Esophagus muscularis mucosa (tissue), 4 donors: Measurements from ENCODE around the gene ERMARD. TPM values are rescaled to one million over a fixed set of nuclear protein-coding genes. Genes with fewer than 3 reads are reported as not detected.

Experiments
- DNase-seq: peaks from one replicate; pipeline ENCODE4 v3.0.0-alpha.2; 2017; ENCODE audit errors: extremely low spot score
- H3K27ac ChIP-seq, 4 donors: fragments of 200-600 bp; sonication (generic); replicated peaks in 1 of 4; 1 replicate in 3 of 4; 2 replicates in 1 of 4; pipeline ENCODE4 v1.5.1; 2016 to 2019; ENCODE audit warnings: mild to moderate bottlenecking in 1 of 4
- H3K27me3 ChIP-seq, 4 donors: fragments of 200-600 bp; sonication (generic); one replicate each; pipeline versions ENCODE4 v1.5.1 to v1.6.0; 2016 to 2019
- H3K36me3 ChIP-seq, 4 donors: fragments of 200-600 bp; sonication (generic); one replicate each; pipeline ENCODE4 v1.5.1; 2016 to 2019
- H3K4me1 ChIP-seq, 4 donors: fragments of 200-600 bp; sonication (generic); one replicate each; pipeline ENCODE4 v1.5.1; 2016 to 2019
- H3K4me3 ChIP-seq, 4 donors: fragments of 200-600 bp; sonication (generic); 1 replicate in 2 of 4; 2 replicates in 2 of 4; pipeline ENCODE4 v1.5.1; 2016 to 2019; ENCODE audit warnings: mild to moderate bottlenecking in 4 of 4, moderate library complexity in 1 of 4
- H3K9me3 ChIP-seq, 4 donors: fragments of 200-600 bp; sonication (generic); 1 replicate in 3 of 4; 2 replicates in 1 of 4; pipeline ENCODE4 v1.5.1; 2016 to 2019
- CTCF ChIP-seq, 3 experiments: fragments of 200-600 bp in 2 of 3; fragments of 450-650 bp in 1 of 3; sonication (generic) in 2 of 3; IDR thresholded peaks; one replicate each; pipeline ENCODE4 v1.5.1; 2017 to 2019; ENCODE audit warnings: antibody characterized with exemption in 3 of 3, mild to moderate bottlenecking in 2 of 3, moderate library complexity in 1 of 3
- EP300 ChIP-seq: sonication (generic); formaldehyde crosslinking; IDR thresholded peaks from one replicate; pipeline ENCODE4 v1.6.1; 2017; ENCODE audit warnings: antibody characterized with exemption
- POLR2A ChIP-seq: fragments of 450-650 bp; IDR thresholded peaks from one replicate; pipeline ENCODE4 v1.6.1; 2017; ENCODE audit warnings: antibody characterized with exemption, moderate library complexity, mild to moderate bottlenecking, low read depth
- POLR2AphosphoS5 ChIP-seq, 2 donors: sonication (generic); formaldehyde crosslinking; IDR thresholded peaks; one replicate each; pipeline ENCODE4 v1.6.1; 2017; ENCODE audit warnings: antibody characterized with exemption in 2 of 2
- WGBS: methylation state at CpG from one replicate; pipeline ENCODE4 v1.1.5; 2018; 5-methylcytosine and 5-hydroxymethylcytosine counted together
- intact Hi-C: fragments of 100-400 bp; cut with DNase I; formaldehyde crosslinking; loops from one replicate; pipeline ENCODE4 v1.15.1; 2023
- total RNA-seq, 4 donors: library from RNA; depleted of rRNA; stranded (reverse); fragments of >200 nt; gene quantifications; one replicate each; pipeline versions ENCODE4 v1.1.0 to v1.2.1, GENCODE V29; 2016

The ERMARD gene
- total RNA-seq, 4 donors from 2014 or later, result 9.6 to 13.3 (median 12.4) TPM

- no peak overlapping the region for H3K27ac ChIP-seq
- H3K4me1 ChIP-seq, result peaks cover 26 to 54% (median 36%) of the 10 kb centered on the region in 4 donors
- TF ChIP-seq POLR2AphosphoS5 (IDR thresholded peaks at IDR 0.05) (no peak), CTCF (IDR thresholded peaks at IDR 0.05) (no peak)
- DNase-seq, result no peak
- no peaks in the 10 kb centered on the region for H3K27me3 ChIP-seq
- WGBS, result 82% methylated on average over 3 of the region's 3 CpGs
- H3K9me3 ChIP-seq, result no peaks in the 10 kb centered on the region
- peaks cover 9 to 20% (median 16%) of the 10 kb centered on the region in 4 donors for H3K36me3 ChIP-seq
- H3K4me3 ChIP-seq, result no peak overlapping the region
- intact Hi-C loops, result no loop called here
These were observed 31.1 kb upstream of the ERMARD start for GRCh38 chr6:169720207-169720855.

GRCh38 chr6:169722362-169723199 is 28.8 kb upstream of the ERMARD start:
- peak overlapping the region; percentile 67 to 93 (median 86) for H3K4me3 ChIP-seq
- H3K4me1 ChIP-seq, result peaks cover 26 to 59% (median 40%) of the 10 kb centered on the region in 4 donors
- H3K9me3 ChIP-seq, result no peaks in the 10 kb centered on the region
- H3K27me3 ChIP-seq, result no peaks in the 10 kb centered on the region
- peaks cover 0 to 2% (median 0%) of the 10 kb centered on the region in 4 donors for H3K36me3 ChIP-seq
- H3K27ac ChIP-seq, result peak overlapping the region; percentile 93 to 95 (median 94)
- intact Hi-C loops, result loop anchor here (2.0 kb wide), 1 partner anchor 20 kb away; the partner anchor contains the start of genes C6orf120 and WDR27
- TF ChIP-seq POLR2A (no peak), EP300 (no peak), POLR2AphosphoS5 (IDR thresholded peaks at IDR 0.05) (peak in 1 of 2 donors; percentile 37)
- WGBS, result 4% methylated on average over 19 of the region's 22 CpGs
- no peak for DNase-seq

GRCh38 chr6:169723200-169723909 is 28.1 kb upstream of the ERMARD start:
- Histone ChIP-seq H3K27ac (peak overlapping the region; percentile 93 to 95 (median 94)), H3K27me3 (no peaks in the 10 kb centered on the region), H3K4me3 (peak overlapping the region; percentile 67 to 93 (median 86)), H3K9me3 (no peaks in the 10 kb centered on the region), H3K4me1 (peaks cover 26 to 56% (median 40%) of the 10 kb centered on the region in 4 donors), H3K36me3 (no peaks in the 10 kb centered on the region)
- TF ChIP-seq POLR2AphosphoS5 (IDR thresholded peaks at IDR 0.05) (peak; percentile 39 to 65), CTCF (IDR thresholded peaks at IDR 0.05) (no peak)
- intact Hi-C loops, result loop anchor here (2.0 kb wide), 1 partner anchor 21 kb away; the partner anchor contains the start of genes C6orf120 and WDR27
- DNase-seq, result peak; percentile 93
- WGBS, result under 1% methylated on average over 34 of the region's 70 CpGs

- H3K36me3 ChIP-seq, result no peaks in the 10 kb centered on the region
- H3K4me3 ChIP-seq, result peak overlapping the region; percentile 67 to 93 (median 86)
- TF ChIP-seq CTCF (IDR thresholded peaks at IDR 0.05), result no peak
- no peak for TF ChIP-seq POLR2A
- no peak for TF ChIP-seq EP300
- no peak for TF ChIP-seq POLR2AphosphoS5 (IDR thresholded peaks at IDR 0.05)
- peaks cover 26 to 49% (median 37%) of the 10 kb centered on the region in 4 donors for H3K4me1 ChIP-seq
- H3K27me3 ChIP-seq, result no peaks in the 10 kb centered on the region
- no peak for DNase-seq
- intact Hi-C loops, result loop anchor here (2.0 kb wide), 2 partner anchors 21 to 27 kb away; partner anchors contain the start of genes C6orf120, DYNLT2, ERMARD and WDR27
- peak overlapping the region; percentile 94 to 98 (median 96) for H3K27ac ChIP-seq
- WGBS, result 0% methylated on average over 4 of the region's 89 CpGs
- H3K9me3 ChIP-seq, result no peaks in the 10 kb centered on the region
These were observed 27.4 kb upstream of the ERMARD start for GRCh38 chr6:169723991-169724493.
